Activated CD4-positive, alpha-beta T cell treated with anti-CD3 and anti-CD28 coated beads, Interleukin-2, amount 50 U/mL, for 1 hour (primary cell): ENCODE measurements around the gene SMIM41.

Source experiments
- DNase-seq: peaks from one replicate; pipeline ENCODE4 v3.0.0-alpha.2; 2020

Gene SMIM41

DNA sequence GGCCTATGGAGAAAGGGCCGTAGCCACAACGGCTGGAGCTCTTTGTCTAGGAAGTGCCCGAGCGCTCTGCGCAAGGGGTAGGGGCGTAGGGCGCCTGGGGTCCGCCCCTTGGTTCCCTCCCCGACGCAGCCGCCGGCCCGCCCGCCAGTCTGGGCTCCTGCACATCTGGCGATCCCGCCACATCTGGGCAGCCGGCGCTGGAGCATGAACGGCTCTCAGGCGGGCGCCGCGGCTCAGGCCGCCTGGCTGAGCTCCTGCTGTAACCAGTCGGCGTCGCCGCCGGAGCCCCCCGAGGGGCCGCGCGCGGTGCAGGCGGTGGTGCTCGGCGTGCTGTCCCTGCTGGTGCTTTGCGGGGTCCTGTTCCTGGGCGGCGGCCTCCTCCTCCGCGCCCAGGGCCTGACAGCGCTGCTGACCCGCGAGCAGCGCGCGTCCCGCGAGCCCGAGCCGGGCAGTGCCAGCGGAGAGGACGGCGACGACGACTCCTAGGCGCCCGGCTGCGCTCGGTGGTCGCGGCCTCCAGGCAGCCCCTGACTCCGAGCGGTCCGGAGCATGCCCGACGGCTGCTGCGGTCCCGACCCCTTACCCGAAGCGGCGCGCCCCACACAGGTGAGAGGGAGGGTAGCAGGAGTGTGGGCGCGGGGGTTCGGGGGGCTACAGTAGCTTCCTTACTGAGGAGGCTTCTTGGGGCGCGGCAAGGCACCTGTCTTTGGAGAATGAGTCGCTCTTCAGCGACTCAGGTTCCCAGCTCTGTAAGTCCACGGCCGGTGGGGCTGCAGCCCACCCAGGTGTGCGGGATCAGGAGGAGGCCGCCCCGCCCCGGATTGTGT lies at the start of gene SMIM41:
Gene SMIM41 (plus strand): TSS at position 129 of the 827 bp plus-strand sequence. CDS start 76 bp downstream, at position 205.
- no peak for DNase-seq

DNA sequence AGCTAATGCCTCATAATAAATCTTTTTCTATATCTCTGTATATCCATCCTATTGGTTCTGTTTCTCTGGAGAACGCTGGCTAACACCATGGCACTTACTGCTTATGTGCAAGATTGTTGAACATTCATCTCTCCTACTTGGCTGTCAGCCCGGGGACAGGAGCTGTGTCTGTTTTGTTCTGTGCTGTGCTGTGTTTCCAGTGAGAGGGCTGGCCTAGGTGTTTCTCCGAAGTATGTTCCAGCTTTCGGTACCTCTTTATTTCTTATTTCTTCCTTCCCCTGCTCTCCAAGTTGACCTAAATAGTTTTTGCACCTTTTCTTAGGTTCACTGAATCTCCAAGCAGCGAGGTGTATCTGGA lies 47.1 kb upstream of the SMIM41 start:
- DNase-seq: no peak

DNA sequence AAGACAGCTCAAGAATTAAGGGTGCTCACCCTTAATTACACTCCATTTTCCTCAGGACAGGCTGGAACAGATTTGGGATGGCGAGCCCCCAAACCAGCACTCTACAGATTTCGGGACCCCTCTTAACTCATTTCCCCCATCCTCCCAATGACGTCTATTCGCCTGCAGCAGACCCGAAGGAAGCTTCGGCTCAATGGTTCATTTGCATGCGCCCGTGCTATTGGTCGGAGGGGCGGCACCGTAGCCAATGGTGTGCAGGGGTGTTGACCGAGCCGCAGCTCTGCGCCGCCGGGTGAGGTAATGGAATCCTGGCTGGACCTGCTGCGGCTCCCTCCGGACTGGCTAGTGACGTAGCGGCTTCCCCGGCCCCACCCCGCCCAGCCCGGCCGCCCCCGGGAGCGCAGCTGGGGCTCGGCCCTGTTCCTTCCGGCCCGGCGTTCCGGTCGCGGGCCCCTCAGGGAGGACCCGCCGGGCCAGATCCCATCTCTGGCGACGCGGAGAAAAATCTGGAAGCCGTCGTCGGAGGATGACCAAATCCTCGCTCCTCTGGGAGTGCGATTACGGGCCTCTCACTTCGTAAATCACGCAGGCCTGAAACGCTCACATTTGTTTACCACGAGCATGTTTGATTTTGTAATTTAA lies 46.6 kb upstream of the SMIM41 start:
- peak; percentile 87 for DNase-seq

DNA sequence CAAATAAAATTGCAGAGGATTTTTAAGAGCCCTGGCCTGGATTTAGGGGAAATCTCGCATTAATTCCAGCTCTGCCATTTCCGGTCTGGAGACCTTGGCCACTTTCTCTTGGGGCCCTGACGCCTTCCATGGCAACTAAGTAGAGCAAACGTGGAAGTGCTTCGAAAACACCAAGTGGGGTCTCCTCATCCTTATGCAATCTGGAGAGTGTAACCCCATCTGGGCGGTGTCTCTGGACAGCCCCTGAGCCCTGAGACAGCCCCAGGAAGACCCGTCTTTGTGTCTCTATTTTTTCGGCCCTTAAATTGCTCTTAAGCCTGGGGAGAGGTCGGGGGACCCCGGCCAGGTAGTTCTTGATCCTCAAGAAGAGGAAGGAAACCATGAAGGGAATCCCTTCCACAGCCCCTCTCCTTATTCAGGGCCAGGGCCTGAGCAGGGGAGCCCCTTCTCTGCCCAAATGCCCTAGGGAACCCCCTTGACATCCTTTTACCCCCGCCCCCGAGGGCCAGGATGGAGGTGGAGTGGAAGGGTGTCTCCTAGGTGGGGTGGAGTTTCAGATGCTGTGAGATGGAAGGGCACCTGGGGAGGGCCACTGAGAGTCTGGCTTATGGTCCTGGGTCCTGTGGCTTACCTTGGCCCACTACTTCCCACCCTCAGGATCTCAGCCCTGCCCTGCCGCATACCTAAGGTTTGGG lies 45.9 kb upstream of the SMIM41 start:
- no peak for DNase-seq

DNA sequence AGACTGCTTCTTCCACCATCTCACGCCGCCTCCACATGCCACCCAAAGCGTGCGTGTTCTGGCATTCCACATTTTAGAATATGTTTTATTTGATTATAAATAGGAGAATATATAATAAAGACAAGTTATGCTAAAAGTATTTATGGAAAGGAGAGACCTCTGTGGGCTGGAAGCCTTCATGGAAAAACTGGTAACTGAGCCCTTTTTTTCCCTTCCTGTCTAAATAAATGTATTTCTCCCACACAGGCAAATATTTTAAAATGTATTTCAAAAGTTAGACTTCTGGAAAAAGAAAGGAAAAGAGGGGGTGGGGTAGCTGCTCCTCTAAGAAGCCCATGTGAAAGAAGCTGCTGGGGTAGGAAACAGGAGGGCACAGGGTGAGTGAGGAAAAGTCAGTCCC lies 44.3 kb upstream of the SMIM41 start:
- DNase-seq: no peak

DNA sequence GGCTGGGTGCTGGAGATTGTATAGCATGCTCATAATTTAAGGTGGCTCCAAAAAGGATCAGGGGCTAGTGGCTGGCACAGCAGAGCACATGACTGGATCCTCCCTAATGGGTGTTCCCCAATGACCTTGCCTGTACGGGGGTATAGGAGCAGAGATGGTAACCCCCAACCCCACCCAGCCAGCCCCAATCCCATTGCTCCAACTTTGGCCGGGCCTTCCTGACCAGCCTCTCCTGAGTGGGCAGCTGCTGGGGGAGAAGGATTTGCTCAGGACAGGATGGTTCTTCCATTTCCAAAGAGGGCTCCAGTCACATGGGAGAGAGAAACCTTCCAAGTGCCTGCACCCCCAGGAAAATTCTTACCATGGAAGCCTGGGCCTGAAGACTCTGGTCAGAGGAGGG lies 43.6 kb upstream of the SMIM41 start:
- DNase-seq: no peak

DNA sequence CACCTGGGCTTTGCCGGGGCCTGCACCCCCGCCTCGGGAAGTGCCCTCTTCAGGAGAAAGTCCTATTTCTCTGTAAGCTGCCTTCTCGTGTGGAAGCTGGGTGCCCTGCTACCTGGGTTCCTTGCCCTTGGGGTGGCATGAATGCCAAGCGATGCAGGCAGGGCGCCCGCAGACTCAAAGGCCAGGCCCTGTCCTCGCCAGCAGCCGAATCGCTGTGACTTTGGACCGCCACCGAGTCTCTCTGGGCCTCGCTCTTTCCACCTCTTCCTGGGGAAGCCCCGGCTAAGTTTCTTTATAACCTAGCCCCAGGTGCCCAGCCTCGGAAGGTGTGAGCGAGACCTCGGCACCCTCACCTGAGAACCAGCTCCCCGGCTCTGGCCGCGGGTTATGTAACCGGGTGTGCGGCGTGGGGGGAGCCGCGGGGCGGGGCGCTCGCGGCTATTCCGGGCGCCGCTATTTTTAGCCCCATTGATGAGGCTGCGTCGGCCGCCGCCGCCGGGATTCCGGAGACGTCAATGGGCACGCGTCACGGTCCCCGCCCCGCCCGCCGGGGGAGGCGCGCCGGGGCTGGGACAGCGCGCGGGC lies 42.8 kb upstream of the SMIM41 start:
- peak; percentile 91 for DNase-seq

DNA sequence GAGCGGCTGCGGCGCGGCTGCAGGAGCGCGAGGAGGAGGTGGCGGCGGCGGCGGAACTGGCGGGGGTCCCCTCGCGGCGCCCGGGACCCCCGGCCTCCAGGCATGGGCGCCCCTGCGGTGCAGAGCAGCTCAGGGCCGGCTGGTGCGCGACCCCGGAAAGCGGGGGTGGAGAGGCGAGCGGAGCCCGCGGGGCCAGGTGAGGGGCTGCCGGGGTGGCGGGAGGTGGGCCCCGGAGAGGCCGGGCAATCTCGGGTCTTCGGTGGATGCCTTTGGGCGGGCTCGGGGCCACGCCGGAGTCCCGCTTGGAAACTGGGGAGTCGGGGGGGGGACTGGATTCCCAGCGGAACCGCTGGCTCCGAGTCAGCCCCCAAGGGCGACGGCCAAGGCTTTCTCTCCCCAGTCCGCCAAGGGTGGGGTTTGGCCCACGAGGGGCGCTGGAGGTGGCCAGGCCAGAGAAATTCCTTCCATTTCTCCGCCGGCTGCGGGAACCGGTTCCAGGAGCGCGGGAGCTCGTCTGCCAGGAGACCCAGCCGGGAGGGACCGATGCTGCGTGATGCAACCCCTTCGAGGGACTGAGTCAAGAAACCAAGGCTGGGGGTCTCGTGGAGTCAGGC lies 42.1 kb upstream of the SMIM41 start:
- DNase-seq: no peak

DNA sequence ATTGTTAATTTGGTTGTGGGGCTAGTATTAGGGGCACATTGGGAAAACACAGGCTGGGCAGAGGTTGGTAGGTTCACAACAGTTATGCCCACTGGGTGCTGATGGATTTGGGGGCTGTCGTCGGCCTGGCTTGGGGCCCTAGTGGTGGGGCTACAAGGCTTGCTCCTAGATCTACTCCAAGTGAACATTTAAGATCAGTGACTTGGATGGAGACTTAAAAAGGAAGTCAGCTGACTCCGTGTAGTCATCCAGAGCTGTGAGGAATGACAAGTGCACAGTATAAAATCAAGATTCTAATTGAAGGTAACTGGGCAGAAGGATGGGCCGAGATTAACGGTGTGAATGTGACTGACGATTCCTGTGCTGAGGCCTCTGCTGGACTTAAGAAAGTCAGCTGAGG lies 41.1 kb upstream of the SMIM41 start:
- no peak for DNase-seq

DNA sequence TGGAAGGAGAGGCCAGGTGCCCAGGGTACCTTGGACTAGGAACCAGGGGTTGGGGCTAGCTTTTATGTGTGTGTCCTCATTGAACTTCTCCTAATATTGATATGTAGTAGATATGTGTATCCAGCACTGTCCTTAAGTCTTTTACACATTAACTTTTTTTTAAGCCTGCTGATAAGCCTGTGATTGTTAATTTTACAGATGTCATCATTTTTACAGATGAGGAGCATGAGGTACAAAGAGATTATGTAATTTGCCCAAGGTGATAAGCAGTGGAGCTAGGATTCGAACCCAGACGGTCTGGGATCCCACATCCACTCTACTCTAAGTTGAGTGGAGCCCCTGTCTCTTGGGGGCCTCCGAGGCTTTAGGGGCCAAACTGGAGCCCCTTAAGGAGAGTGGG lies 38.5 kb upstream of the SMIM41 start:
- DNase-seq: no peak

DNA sequence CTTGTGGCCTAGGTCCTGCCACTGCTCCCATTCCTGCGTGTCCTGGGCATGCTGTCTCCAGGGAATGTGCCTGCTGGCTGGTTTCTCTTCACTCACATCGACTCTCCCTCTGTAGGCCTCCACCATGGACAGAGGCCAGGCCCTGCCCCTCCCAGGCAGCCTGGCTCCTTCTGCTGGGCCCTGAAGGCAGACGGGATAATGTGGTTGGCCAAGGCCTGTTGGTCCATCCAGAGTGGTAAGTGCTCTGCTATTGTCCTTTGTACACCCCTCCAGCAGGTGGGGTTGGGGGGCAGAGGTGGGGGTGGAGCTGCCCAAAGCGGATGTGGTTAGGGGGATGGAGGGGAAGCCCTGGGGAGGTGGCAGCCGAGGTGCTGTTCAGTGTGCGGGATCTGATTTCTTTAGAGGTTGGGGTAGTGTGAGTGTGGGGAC lies 37.8 kb upstream of the SMIM41 start:
- DNase-seq: peak; percentile 41

DNA sequence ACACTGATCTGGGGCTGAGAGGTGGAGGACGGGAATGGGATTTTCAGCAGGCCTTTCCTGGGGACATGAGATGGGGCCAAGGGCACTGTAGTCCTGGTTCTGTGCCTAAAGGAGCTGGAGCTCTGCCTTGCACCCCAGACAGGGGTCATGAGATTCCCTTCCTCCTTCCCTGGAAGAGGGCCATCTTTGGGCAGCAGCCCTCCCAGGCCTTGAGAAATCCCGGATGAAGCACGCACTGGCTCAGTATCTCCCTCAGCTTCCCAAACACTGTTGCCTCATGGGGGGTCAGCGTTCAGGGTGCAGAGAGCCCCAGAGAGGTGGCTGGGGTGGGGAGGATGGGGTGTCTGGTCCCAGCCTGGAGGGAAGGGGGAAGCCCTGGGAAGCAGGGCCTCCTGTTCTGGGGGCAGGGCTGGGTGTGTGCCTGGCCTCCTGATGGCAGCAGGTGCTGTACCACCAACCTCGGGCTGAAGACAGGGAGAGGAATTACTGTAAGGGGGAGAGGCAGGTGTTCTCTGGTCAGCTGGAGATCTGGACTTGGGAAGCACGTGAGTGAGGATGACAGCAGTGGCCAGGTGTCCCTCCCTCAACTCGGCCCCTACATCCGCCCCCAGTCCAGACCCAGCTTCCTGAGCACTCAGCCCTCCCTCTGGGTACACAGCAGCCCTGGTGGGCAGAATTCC lies 36.7 kb upstream of the SMIM41 start:
- DNase-seq: no peak

DNA sequence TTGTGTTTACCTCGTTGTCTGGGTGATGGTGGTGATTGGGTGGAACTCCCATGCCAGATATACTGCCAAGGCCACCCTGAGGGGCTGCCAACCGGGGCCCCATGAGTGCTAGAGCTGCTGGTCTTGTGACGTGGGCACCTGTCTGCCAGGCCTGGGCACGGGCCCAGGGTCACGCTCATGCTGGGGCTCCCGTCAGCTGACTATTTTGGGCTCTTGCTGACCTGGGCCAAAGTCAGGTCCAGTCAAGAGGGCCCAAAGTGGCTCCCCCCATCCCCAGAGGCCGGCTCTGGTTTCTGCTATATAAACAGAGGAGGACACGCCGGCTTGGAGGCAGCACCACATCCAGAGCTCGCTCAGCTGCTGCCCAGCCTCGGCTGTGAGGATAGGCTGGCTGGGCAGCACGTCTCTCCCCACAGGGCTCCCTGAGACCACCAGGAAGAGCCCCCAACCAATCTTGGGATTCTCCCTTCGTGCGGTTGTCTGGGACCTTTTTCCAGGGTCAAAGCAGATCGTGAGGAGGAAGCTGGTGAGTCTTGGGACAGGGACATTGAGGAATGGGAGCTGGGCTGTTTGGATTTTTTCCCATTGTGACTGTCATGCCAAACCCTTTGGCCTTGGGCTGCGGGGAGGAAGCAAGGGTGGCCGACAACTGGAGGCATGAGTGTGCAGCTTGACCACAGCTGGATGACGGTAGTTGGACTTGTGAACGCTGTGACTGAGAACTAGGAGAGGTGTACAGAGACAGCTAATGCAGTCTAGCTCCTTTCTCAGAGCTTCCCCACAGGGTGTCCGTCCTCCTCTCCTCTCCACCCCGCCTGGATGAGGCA lies 35.9 kb upstream of the SMIM41 start:
- no peak for DNase-seq

DNA sequence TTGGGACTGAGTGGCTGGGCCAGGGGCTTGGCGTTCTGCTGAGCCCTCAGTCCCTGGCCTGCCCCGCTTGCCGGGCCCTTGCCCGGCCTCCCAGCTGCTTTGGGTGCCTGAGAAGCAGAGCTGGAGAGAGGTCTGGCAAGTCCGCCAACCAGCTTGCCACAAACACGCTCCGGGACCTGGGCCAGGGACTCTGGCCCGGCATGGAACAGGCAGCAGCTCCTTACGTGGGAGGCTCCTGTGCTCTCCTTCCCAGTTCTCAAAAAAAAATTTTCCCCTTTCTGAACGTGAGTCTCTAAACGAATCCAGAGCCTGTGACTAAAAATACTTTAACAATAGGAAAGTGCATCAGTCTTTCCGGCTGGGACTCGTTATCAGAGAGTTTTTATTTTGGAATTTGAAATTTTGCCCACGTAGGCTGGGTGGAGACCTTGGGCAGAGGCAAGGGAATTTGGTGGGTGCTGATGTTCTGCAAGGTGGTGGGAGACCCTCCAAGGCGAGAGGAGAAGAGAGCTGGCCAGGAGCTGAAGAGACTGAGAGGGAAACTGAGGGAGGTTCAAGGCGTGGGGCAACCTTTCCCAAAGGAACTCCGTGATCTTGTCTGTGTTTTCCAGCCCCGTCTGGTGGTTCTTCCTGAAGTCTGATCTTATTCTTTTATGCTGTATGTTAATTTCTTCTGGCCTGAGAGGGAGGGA lies 35.1 kb upstream of the SMIM41 start:
- DNase-seq: no peak

DNA sequence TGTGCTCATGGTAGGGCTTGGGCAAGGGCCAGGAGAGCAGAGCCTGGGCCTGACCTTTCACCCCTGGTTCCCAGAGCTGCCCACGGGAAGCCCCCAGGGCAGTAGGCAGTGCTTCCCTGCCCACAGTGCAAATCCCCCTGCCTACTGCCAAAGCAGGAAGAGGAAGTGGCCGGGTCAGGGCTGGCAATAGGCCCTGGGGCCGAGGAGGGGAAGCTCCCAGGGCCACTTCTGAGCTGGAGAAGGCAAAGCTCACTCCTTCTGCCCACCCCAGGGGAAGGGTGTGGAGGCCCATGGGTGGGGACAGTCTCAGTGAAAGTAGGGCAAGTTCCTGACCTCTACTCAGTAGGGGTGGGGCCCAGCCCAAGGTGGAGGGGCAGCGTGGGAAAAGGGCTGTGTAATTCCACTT lies 33.7 kb upstream of the SMIM41 start:
- DNase-seq: no peak

DNA sequence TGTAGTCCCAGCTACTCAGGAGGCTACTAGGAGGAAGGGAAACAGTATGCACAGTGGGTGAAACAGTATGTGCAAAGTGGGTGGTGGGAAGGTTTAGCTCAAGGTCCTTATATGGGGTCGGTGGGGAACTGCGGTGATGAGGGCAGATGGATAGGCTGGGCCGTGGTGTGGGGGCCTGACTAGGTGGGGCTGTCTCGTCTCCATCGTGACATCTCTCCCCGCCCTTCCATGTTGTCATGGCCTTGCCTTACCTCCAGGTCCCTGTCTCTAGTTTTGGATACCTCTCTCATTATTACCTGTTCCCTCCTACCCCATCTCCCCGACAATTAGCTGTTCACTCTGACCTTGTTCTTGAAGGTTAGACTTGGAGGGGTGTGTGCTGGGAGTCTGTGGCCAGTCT lies 32.6 kb upstream of the SMIM41 start:
- DNase-seq: no peak

DNA sequence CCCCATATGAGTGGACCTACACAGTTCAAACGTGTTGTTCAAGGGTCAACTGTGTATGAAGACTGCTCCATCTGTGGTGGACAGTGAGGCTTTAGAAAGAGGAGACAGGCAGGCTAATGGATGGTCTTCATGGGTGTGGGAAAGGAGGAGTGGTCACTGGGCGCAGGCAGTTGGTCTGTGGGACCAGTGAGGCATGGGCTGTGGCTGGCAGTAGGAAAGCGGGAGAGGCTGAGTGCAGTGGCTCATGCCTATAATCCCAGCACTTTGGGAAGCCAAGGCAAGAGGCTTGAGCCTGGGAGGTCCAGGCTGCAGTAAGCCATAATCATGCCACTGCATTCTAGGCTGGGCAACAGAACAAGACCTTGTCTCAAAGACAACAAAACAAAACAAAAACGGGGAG lies 30.2 kb upstream of the SMIM41 start:
- DNase-seq: no peak

DNA sequence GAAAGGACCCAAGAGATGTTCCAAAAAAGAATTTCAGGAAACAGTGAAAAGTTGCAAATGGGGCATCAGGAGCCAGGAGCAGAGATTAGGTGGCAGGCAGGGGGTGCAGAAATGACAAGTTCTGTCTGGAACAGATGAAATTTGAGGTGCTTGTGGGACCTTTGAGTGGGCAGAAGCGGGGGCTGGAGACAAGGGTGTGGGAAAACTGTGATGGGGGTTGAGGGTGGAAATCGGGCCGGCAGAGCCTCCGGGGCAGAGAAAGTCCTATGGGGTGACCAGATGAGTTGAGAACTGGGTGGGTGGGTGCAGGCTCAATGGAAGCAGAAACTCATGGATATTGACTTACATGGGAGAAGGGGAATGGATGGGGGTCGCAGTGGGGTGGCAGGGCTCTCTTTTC lies 29.8 kb upstream of the SMIM41 start:
- DNase-seq: no peak

DNA sequence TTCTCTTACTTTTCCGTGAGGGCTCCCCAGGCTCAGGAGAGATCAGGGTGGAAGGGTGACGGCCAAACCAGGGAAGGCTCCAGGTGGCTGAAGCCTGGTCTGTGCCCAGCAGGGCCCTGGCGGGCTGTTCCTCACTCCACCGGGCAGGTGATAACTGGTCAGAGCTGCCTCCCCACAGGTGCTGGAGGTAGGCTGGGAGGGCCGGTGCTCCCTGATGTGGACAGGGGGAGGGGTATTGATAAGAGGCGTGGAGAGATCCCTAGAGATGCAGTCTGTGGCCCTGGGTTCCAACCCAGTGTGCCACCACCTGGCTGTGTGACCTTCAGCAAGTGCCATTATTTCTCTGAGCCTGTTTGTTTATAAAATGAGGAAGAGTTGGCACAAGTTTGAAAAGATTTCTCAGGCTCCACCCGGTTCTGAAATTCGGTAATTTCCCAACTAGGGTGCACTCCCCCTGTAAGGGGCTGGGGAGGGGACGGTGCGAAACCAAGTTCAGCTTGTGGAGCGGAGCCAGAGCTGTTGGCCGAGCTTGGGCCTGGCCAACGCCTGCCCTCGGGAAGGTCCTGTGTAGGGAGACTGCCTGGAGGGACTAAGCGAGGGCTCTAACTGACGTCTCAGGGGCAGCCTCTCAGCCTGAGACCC lies 29.3 kb upstream of the SMIM41 start:
- peak; percentile 40 for DNase-seq

DNA sequence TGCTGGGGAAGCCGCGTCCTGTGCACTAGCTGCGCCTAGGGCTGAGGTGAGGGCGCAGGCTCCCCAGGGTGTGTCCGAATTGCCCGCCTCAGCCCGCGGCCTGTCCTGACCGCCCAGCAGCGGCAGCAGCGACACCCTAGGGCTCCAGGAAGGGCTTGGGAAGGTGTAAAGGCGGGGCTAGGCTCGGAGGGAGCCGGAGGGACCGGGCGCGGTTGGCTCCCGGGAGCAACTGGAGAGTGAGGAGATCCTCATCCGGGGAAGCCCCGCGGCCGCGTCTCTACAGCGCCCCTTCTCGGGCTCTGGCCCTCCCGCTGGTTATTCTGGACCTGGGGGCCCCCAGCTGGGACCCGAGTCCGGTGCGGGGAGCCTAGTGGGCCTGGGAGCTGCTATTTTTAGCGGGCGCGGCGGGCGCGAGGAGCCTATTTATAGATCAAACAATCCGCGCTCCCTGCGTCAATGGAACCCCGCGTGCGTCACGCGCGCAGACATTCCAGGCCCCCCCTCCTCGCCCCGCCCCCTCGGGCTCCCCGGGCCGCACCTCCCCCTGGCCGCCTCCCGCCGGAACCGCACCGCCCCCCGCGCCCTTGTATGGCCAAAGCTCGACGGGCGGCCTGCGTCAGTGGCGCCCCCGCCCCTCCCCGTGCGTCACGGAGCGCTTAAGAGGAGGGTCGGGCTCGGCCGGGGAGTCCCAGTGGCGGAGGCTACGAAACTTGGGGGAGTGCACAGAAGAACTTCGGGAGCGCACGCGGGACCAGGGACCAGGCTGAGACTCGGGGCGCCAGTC lies 28.6 kb upstream of the SMIM41 start, which contains the start of gene NR4A1:
Gene NR4A1 (plus strand): TSS at position 685 of the 784 bp plus-strand sequence. CDS start 2,887 bp downstream, outside the sequence.
- peak; percentile 100 for DNase-seq
